Endothelial cell of umbilical vein (primary cell): ENCODE measurements around the gene NANS. TPM values are rescaled to one million over a fixed set of nuclear protein-coding genes. Genes with fewer than 3 reads are reported as not detected.

Source experiments
- BruUV-seq: library from RNA; stranded (reverse); fragments of 400-500 nt; replicated peaks from 2 replicates; lab custom pipeline; 2021; lab: Mats Ljungman, UMichigan
- CTCF ChIA-PET: fragments of 300-600, 350-600 bp; sonication (Branson Sonifier 250); formaldehyde crosslinking; loops from one replicate; lab custom pipeline; 2021; ENCODE audit warnings: antibody characterized with exemption, inconsistent platforms; lab: Charles Lee
- POLR2A ChIA-PET: fragments of 300-600, 350-600 bp; sonication (Branson Sonifier 250); formaldehyde crosslinking; loops from one replicate; lab custom pipeline; 2021; ENCODE audit warnings: antibody characterized with exemption, inconsistent platforms; lab: Charles Lee
- DNase-seq: peaks from one replicate; pipeline ENCODE4 v3.0.0-alpha.2; 2011; ENCODE audit warnings: low read depth, low spot score
- FAIRE-seq: peaks from 2 replicates; lab custom pipeline; 2011; peaks lifted over from hg19 to GRCh38; lab: Jason Lieb, UNC
- H2AFZ ChIP-seq: 2 replicates; pipeline ENCODE4 v1.6.0; 2012; ENCODE audit warnings: low read depth, low read length, control low read depth, inconsistent platforms
- H3K27ac ChIP-seq: 2 replicates; pipeline ENCODE4 v1.5.1; 2011; ENCODE audit warnings: low read depth, mild to moderate bottlenecking, control low read depth, low read length, moderate library complexity; ENCODE audit not compliant: insufficient read depth
- H3K27me3 ChIP-seq, 2 experiments: 2 replicates each; pipeline versions ENCODE4 v1.6.0 to v1.6.1; 2011; ENCODE audit warnings: low read length in 2 of 2, mixed read lengths in 1 of 2; ENCODE audit not compliant: control insufficient read depth in 2 of 2, insufficient read depth in 2 of 2
- H3K36me3 ChIP-seq, 2 experiments: 2 replicates in 1 of 2; 3 replicates in 1 of 2; pipeline ENCODE4 v1.5.1; 2011; ENCODE audit warnings: low read length in 2 of 2, mild to moderate bottlenecking in 1 of 2, moderate library complexity in 1 of 2; ENCODE audit not compliant: control insufficient read depth in 2 of 2, insufficient read depth in 2 of 2; ENCODE audit errors: extremely low read depth in 1 of 2
- H3K4me1 ChIP-seq: 3 replicates; pipeline ENCODE4 v1.5.1; 2011; ENCODE audit warnings: mild to moderate bottlenecking, low read length; ENCODE audit not compliant: control insufficient read depth, insufficient read depth; ENCODE audit errors: extremely low read depth
- H3K4me2 ChIP-seq: 2 replicates; pipeline ENCODE4 v1.6.1; 2011; ENCODE audit warnings: low read length, control low read depth, mixed read lengths; ENCODE audit not compliant: insufficient read depth
- H3K4me3 ChIP-seq, 3 experiments: fragments of 200-600 bp in 1 of 3; sonication (generic), shearing (Covaris generic) in 1 of 3; replicated peaks in 1 of 3; 2 replicates each; pipeline ENCODE4 v1.5.1; 2011 to 2016; ENCODE audit warnings: control low read depth in 3 of 3, low read length in 3 of 3, mild to moderate bottlenecking in 2 of 3, inconsistent platforms in 1 of 3, low read depth in 1 of 3, moderate library complexity in 1 of 3; ENCODE audit not compliant: insufficient read depth in 1 of 3
- H3K79me2 ChIP-seq: 2 replicates; pipeline ENCODE4 v1.6.0; 2012; ENCODE audit warnings: low read length, inconsistent platforms; ENCODE audit not compliant: control insufficient read depth, insufficient read depth
- H3K9ac ChIP-seq: replicated peaks from 2 replicates; pipeline ENCODE3; 2011; ENCODE audit warnings: low read length, control low read depth; ENCODE audit not compliant: insufficient read depth; ENCODE audit errors: extremely low read depth
- H3K9me1 ChIP-seq: replicated peaks from 3 replicates; pipeline ENCODE4 v1.6.0; 2011; ENCODE audit warnings: mild to moderate bottlenecking, low read length; ENCODE audit not compliant: control insufficient read depth, insufficient read depth; ENCODE audit errors: extremely low read depth
- H3K9me3 ChIP-seq: replicated peaks from 2 replicates; pipeline ENCODE4 v1.5.1; 2012; ENCODE audit warnings: low read length, inconsistent platforms; ENCODE audit not compliant: control insufficient read depth, insufficient read depth
- H4K20me1 ChIP-seq: replicated peaks from 2 replicates; pipeline ENCODE3; 2011; ENCODE audit warnings: mild to moderate bottlenecking, low read length; ENCODE audit not compliant: control insufficient read depth, insufficient read depth; ENCODE audit errors: extremely low read depth
- EZH2 ChIP-seq: IDR thresholded peaks from 2 replicates; pipeline ENCODE4 v1.6.1; 2012; ENCODE audit warnings: borderline replicate concordance, low read depth, mild to moderate bottlenecking, moderate library complexity, low read length, inconsistent platforms; ENCODE audit not compliant: severe bottlenecking
- FOS ChIP-seq: IDR thresholded peaks from 2 replicates; pipeline ENCODE4 v1.6.1; 2011; ENCODE audit warnings: mild to moderate bottlenecking, low read length, moderate library complexity, borderline replicate concordance; ENCODE audit not compliant: insufficient read depth
- GATA2 ChIP-seq: IDR thresholded peaks from 2 replicates; pipeline ENCODE4 v1.7.0; 2011; ENCODE audit warnings: low read depth, mild to moderate bottlenecking, moderate library complexity, mixed read lengths, low read length; ENCODE audit not compliant: insufficient read length, insufficient read depth
- JUN ChIP-seq: IDR thresholded peaks from 2 replicates; pipeline ENCODE4 v1.6.1; 2011; ENCODE audit warnings: borderline replicate concordance, low read depth; ENCODE audit not compliant: insufficient read length, insufficient read depth
- MYC ChIP-seq: IDR thresholded peaks from one replicate; pipeline ENCODE4 v1.6.1; 2011; ENCODE audit warnings: mild to moderate bottlenecking, low read depth, low read length
- POLR2A ChIP-seq: IDR thresholded peaks from 2 replicates; pipeline ENCODE4 v1.6.1; 2012; ENCODE audit warnings: low read depth, mild to moderate bottlenecking, control low read depth, low read length
- POLR2AphosphoS5 ChIP-seq: IDR thresholded peaks from 2 replicates; pipeline ENCODE4 v1.6.1; 2012; ENCODE audit warnings: low read depth, mild to moderate bottlenecking, control low read depth, low read length, moderate library complexity; ENCODE audit not compliant: insufficient read depth
- dilution Hi-C: fragments of 300-500 bp; cut with MboI; formaldehyde crosslinking; loops from one replicate; pipeline ENCODE4 v1.15.0; 2019; ENCODE audit warnings: low sequenced_read_pairs; ENCODE audit not compliant: extremely low pct_ligation_motif_present
- intact Hi-C: fragments of 100-400 bp; cut with micrococcal nuclease; formaldehyde crosslinking; loops from one replicate; pipeline ENCODE4 v1.10.0; 2022
- polyA plus RNA-seq, 4 experiments: library from polyadenylated mRNA; depleted of rRNA in 3 of 4; stranded (reverse) in 3 of 4; unstranded in 1 of 4; fragments of >200 nt; gene quantifications; 2 replicates each; pipeline versions ENCODE4 v1.2.1 to v1.2.3, GENCODE V29; 2011 to 2012; ENCODE audit warnings: missing spikeins in 1 of 4
- total RNA-seq: library from RNA; stranded (reverse); gene quantifications from 2 replicates; pipeline ENCODE4 v1.2.3, GENCODE V29; 2021
- TF ChIP-seq, protein P1 (sequence below): IDR thresholded peaks from 2 replicates; pipeline ENCODE4 v1.6.1; 2011; ENCODE audit not compliant: insufficient read depth, insufficient read length
- TF ChIP-seq, protein P2 (sequence below), 2 donors: IDR thresholded peaks; 1 replicate in 1 of 2; 2 replicates in 1 of 2; pipeline ENCODE4 v1.5.1; 2011; ENCODE audit warnings: low read length in 2 of 2, mild to moderate bottlenecking in 2 of 2, moderate library complexity in 2 of 2, control low read depth in 1 of 2, inconsistent platforms in 1 of 2, low read depth in 1 of 2; ENCODE audit not compliant: insufficient read depth in 1 of 2; ENCODE audit errors: extremely low read depth in 1 of 2

NANS gene
- total and polyA plus RNA-seq, 2 donors (not counting 3 experiments of a cell fraction or from before 2014, with no cell fraction given): 85.1 to 108 TPM

DNA sequence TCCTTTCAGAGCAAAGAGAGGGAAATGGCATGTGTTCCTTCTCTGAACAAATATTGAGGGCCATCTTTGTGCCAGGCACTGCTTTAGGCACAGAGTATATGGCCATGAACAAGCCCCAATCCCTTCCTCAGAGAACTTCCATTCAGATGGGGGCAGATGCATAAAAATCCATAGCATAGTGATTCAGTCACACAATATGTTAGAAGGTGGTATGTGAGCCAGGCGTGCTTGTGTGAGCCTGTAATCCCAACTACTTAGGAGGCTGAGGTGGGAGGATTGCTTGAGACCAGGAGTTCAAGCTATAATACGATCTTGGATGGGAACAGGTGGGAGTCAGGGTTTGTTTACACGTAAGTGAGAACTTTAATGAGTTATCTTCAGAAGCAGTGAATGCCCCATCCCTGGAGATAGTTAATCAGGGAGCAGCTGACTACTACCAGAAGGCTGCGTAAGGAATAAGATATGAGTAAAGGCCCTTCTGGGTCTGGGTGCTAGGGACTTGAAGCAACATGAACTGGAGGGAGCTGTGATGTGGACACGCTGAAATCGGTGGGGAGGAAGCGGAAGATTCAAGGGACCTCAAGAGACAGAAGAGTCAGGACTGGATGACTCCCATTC is 27.1 kb downstream of the NANS start:
- H3K4me2 ChIP-seq: no peak overlapping the region
- no peak overlapping the region for H3K27ac ChIP-seq
- ChIA-PET POLR2A (no interaction called here), CTCF (interaction anchor here (0.7 to 1.0 kb wide), 2 partner anchors 10 to 19 kb away, joined by 3 to 7 read pairs; no protein-coding TSS in a partner anchor)
- H3K9me1 ChIP-seq: no peaks in the 10 kb centered on the region
- H3K4me1 ChIP-seq: peaks cover 15% of the 10 kb centered on the region
- peaks cover 5 to 15% of the 10 kb centered on the region in 2 experiments for H3K36me3 ChIP-seq
- dilution Hi-C loops (no loop called here), intact Hi-C loops (no loop called here)
- no peaks in the 10 kb centered on the region for H3K27me3 ChIP-seq
- no peak overlapping the region for H2AFZ ChIP-seq
- TF ChIP-seq, protein P1, sequence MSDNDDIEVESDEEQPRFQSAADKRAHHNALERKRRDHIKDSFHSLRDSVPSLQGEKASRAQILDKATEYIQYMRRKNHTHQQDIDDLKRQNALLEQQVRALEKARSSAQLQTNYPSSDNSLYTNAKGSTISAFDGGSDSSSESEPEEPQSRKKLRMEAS: no peak
- TF ChIP-seq EZH2 (no peak), FOS (no peak), JUN (no peak), GATA2 (no peak), MYC (no peak), POLR2AphosphoS5 (no peak), POLR2A (no peak)
- TF ChIP-seq, protein P2, sequence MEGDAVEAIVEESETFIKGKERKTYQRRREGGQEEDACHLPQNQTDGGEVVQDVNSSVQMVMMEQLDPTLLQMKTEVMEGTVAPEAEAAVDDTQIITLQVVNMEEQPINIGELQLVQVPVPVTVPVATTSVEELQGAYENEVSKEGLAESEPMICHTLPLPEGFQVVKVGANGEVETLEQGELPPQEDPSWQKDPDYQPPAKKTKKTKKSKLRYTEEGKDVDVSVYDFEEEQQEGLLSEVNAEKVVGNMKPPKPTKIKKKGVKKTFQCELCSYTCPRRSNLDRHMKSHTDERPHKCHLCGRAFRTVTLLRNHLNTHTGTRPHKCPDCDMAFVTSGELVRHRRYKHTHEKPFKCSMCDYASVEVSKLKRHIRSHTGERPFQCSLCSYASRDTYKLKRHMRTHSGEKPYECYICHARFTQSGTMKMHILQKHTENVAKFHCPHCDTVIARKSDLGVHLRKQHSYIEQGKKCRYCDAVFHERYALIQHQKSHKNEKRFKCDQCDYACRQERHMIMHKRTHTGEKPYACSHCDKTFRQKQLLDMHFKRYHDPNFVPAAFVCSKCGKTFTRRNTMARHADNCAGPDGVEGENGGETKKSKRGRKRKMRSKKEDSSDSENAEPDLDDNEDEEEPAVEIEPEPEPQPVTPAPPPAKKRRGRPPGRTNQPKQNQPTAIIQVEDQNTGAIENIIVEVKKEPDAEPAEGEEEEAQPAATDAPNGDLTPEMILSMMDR (IDR thresholded peaks at IDR 0.05; ENCODE audit: extremely low read depth in 1 of 2, insufficient read depth in 1 of 2, low read depth in 1 of 2, low read length in 2 of 2): no peak
- DNase-seq: no peak
- no peak for FAIRE-seq
- no peaks in the 10 kb centered on the region for H4K20me1 ChIP-seq
- H3K79me2 ChIP-seq: no peaks in the 10 kb centered on the region
- no TSS peak for BruUV-seq
- no peak overlapping the region for H3K9ac ChIP-seq
- H3K9me3 ChIP-seq: no peaks in the 10 kb centered on the region
- no peak overlapping the region for H3K4me3 ChIP-seq
